HepG2 (cell line): Measurements from ENCODE around the gene SH3PXD2A. TPM values are rescaled to one million over a fixed set of nuclear protein-coding genes. Genes with fewer than 3 reads are reported as not detected.

Source experiments
- ATAC-seq: fragments of 200-7000 bp; cut with Tn5 transposase; 3 replicates; pipeline ENCODE4 v1.9.1; 2020; ENCODE audit warnings: mild to moderate bottlenecking, moderate library complexity
- BruUV-seq: library from RNA; stranded (reverse); fragments of 400-500 nt; replicated peaks from 2 replicates; lab custom pipeline; 2021; lab: Mats Ljungman, UMichigan
- CTCF ChIA-PET: fragments of 300-600 bp; formaldehyde crosslinking; extraction: SDS; loops from one replicate; lab custom pipeline; 2021; ENCODE audit warnings: low total read pairs, inconsistent platforms, low intra/inter-chr PET ratio; lab: Yijun Ruan, JAX
- POLR2A ChIA-PET: fragments of 350-600 bp; sonication (Branson Sonifier 250); formaldehyde crosslinking; loops from one replicate; lab custom pipeline; 2020; ENCODE audit warnings: antibody characterized with exemption, inconsistent platforms; lab: Yijun Ruan, JAX
- DNase-seq: peaks from one replicate; pipeline ENCODE4 v3.0.0-alpha.2; 2015; ENCODE audit warnings: low spot score
- FAIRE-seq: peaks from 3 replicates; lab custom pipeline; 2011; peaks lifted over from hg19 to GRCh38; lab: Jason Lieb, UNC
- H2AFZ ChIP-seq: one replicate; pipeline ENCODE4 v1.6.1; 2011; ENCODE audit warnings: low read length, inconsistent platforms
- H3K27ac ChIP-seq: fragments of 300-600 bp; 3 replicates; pipeline ENCODE4 v1.8.0; 2011; ENCODE audit warnings: mixed run types, mild to moderate bottlenecking, mixed read lengths, low read length, inconsistent platforms; ENCODE audit not compliant: insufficient read depth; ENCODE audit errors: extremely low read length
- H3K27me3 ChIP-seq, 2 experiments: fragments of 200-600 bp in 1 of 2; 2 replicates in 1 of 2; 3 replicates in 1 of 2; pipeline versions ENCODE4 v1.6.0 to v1.8.0; 2011; ENCODE audit warnings: low read length in 2 of 2, mild to moderate bottlenecking in 2 of 2, moderate library complexity in 2 of 2, inconsistent platforms in 1 of 2; ENCODE audit not compliant: insufficient read depth in 2 of 2, control insufficient read depth in 1 of 2
- H3K36me3 ChIP-seq, 2 experiments: fragments of 200-600 bp in 1 of 2; replicated peaks in 1 of 2; 2 replicates in 1 of 2; 3 replicates in 1 of 2; pipeline versions ENCODE4 v1.5.1 to v1.8.0; 2011; ENCODE audit warnings: low read length in 2 of 2, inconsistent platforms in 1 of 2; ENCODE audit not compliant: insufficient read depth in 2 of 2, control insufficient read depth in 1 of 2
- H3K4me1 ChIP-seq: 2 replicates; pipeline ENCODE4 v1.5.1; 2012; ENCODE audit warnings: low read length, inconsistent platforms; ENCODE audit not compliant: insufficient read depth
- H3K4me2 ChIP-seq: 2 replicates; pipeline ENCODE4 v1.6.0; 2011; ENCODE audit warnings: low read depth, low read length, inconsistent platforms
- H3K4me3 ChIP-seq, 3 experiments: fragments of 200-600 bp in 1 of 3; sonication (generic), shearing (Covaris generic) in 1 of 3; replicated peaks in 1 of 3; 2 replicates each; pipeline ENCODE4 v1.5.1; 2011 to 2016; ENCODE audit warnings: low read length in 3 of 3, inconsistent platforms in 2 of 3, low read depth in 2 of 3, mild to moderate bottlenecking in 2 of 3, control low read depth in 1 of 3, mixed read lengths in 1 of 3; ENCODE audit not compliant: insufficient read depth in 1 of 3
- H3K79me2 ChIP-seq: one replicate; pipeline ENCODE4 v1.6.1; 2011; ENCODE audit warnings: low read length, inconsistent platforms; ENCODE audit not compliant: insufficient read depth
- H3K9ac ChIP-seq: 2 replicates; pipeline ENCODE4 v1.6.0; 2011; ENCODE audit warnings: mild to moderate bottlenecking, low read depth, low read length, inconsistent platforms; ENCODE audit not compliant: insufficient read depth
- H3K9me3 ChIP-seq: 2 replicates; pipeline ENCODE4 v1.5.1; 2012; ENCODE audit warnings: mild to moderate bottlenecking, low read length
- H4K20me1 ChIP-seq: 2 replicates; pipeline ENCODE4 v1.6.0; 2011; ENCODE audit warnings: inconsistent platforms, mild to moderate bottlenecking, low read length, moderate library complexity; ENCODE audit not compliant: insufficient read depth
- AHDC1 ChIP-seq: sonication (generic); formaldehyde crosslinking; IDR thresholded peaks from 2 replicates; pipeline ENCODE4 v1.5.1; 2020; ENCODE audit warnings: mild to moderate bottlenecking, missing genetic modification reagents, borderline replicate concordance
- FOXC1 ChIP-seq: sonication (generic); formaldehyde crosslinking; IDR thresholded peaks from 2 replicates; pipeline ENCODE4 v1.8.0; 2022; ENCODE audit warnings: mild to moderate bottlenecking, missing genetic modification reagents, borderline replicate concordance
- JARID2 ChIP-seq: sonication (generic); formaldehyde crosslinking; IDR thresholded peaks from 2 replicates; pipeline ENCODE4 v1.8.1; 2023; ENCODE audit warnings: missing genetic modification reagents, inconsistent platforms; ENCODE audit not compliant: insufficient replicate concordance
- MXD1 ChIP-seq: sonication (generic); formaldehyde crosslinking; IDR thresholded peaks from 2 replicates; pipeline ENCODE4 v1.4.0; 2020; ENCODE audit warnings: mild to moderate bottlenecking, missing genetic modification reagents
- NONO ChIP-seq, 2 experiments: fragments of 450-650 bp in 1 of 2; sonication (generic) in 1 of 2; formaldehyde crosslinking in 1 of 2; IDR thresholded peaks in 1 of 2; conservative IDR thresholded peaks in 1 of 2; 2 replicates each; pipeline versions ENCODE4 v1.6.1 to v1.8.0; 2017 to 2022; ENCODE audit warnings: mild to moderate bottlenecking in 1 of 2, missing genetic modification reagents in 1 of 2, moderate library complexity in 1 of 2
- TSC22D2 ChIP-seq: sonication (generic); formaldehyde crosslinking; IDR thresholded peaks from 2 replicates; pipeline ENCODE4 v1.5.1; 2020; ENCODE audit warnings: missing genetic modification reagents, mild to moderate bottlenecking, borderline replicate concordance
- ZBTB4 ChIP-seq: sonication (generic); formaldehyde crosslinking; IDR thresholded peaks from 2 replicates; pipeline ENCODE4 v1.4.0; 2020; ENCODE audit warnings: missing genetic modification reagents, mild to moderate bottlenecking, borderline replicate concordance
- ZFP37 ChIP-seq: sonication (generic); formaldehyde crosslinking; IDR thresholded peaks from 2 replicates; pipeline ENCODE4 v1.4.0; 2020; ENCODE audit warnings: missing genetic modification reagents, borderline replicate concordance
- ZNF788 ChIP-seq: sonication (generic); formaldehyde crosslinking; IDR thresholded peaks from 2 replicates; pipeline ENCODE4 v1.5.0; 2020; ENCODE audit warnings: mild to moderate bottlenecking, missing genetic modification reagents, borderline replicate concordance
- WGBS: methylation state at CpG from one replicate; pipeline ENCODE4 v1.1.6; 2017; ENCODE audit warnings: low lambda C conversion rate; 5-methylcytosine and 5-hydroxymethylcytosine counted together
- in situ Hi-C: cut with HindIII; loops from 2 replicates; pipeline ENCODE4 v1.10.0; 2017; ENCODE audit warnings: low pct_unique_long_range_greater_than_20kb; ENCODE audit not compliant: extremely low pct_ligation_motif_present
- intact Hi-C: fragments of 100-400 bp; cut with micrococcal nuclease; formaldehyde crosslinking; loops from one replicate; pipeline ENCODE4 v1.10.0; 2022; ENCODE audit not compliant: unreplicated experiment
- polyA plus RNA-seq, 8 experiments: library from polyadenylated mRNA; depleted of rRNA in 3 of 8; stranded (reverse) in 7 of 8; unstranded in 1 of 8; fragments of >200 nt; fragmentation: Illumina TruSeq in 4 of 8; extraction: Trizol in 4 of 8; gene quantifications; 2 replicates each; pipeline versions ENCODE4 v1.2.1 to v1.2.3, GENCODE V29; 2011 to 2016; ENCODE audit warnings: low read depth in 4 of 8, missing spikeins in 1 of 8, mixed read lengths in 1 of 8; ENCODE audit not compliant: insufficient read depth in 1 of 8
- total RNA-seq, 5 experiments: library from RNA; depleted of rRNA; stranded (reverse); fragments of >200 nt; fragmentation: Illumina TruSeq; extraction: Trizol; gene quantifications; 2 replicates each; pipeline ENCODE4 v1.2.3, GENCODE V29; 2016; ENCODE audit warnings: low read depth in 1 of 5
- TF ChIP-seq, protein P1 (sequence below): sonication (generic); formaldehyde crosslinking; IDR thresholded peaks from 2 replicates; pipeline ENCODE4 v1.5.0; 2020; ENCODE audit warnings: missing genetic modification reagents

Gene SH3PXD2A
- total and polyA plus RNA-seq, 2 of the 13 experiments (the other 11 are each of a cell fraction or from before 2014, with no cell fraction given), result 11.1 to 11.3 TPM

GRCh38 chr10:103547391-103547946, 307.9 kb downstream of the SH3PXD2A start:
- no peak overlapping the region for H3K27ac ChIP-seq
- H4K20me1 ChIP-seq, result no peaks in the 10 kb centered on the region
- in situ Hi-C loops, result no loop called here
- H3K9me3 ChIP-seq, result no peaks in the 10 kb centered on the region
- DNase-seq, result no peak
- intact Hi-C loops, result no loop called here
- no peak overlapping the region for H3K9ac ChIP-seq
- 59% methylated on average over 10 of the region's 10 CpGs for WGBS
- CTCF ChIA-PET, result no interaction called here
- H3K4me1 ChIP-seq, result peaks cover 17% of the 10 kb centered on the region
- BruUV-seq, result no TSS peak
- no peak overlapping the region for H2AFZ ChIP-seq
- FAIRE-seq, result no peak
- TF ChIP-seq AHDC1 (CRISPR knock-in tag) (no peak), JARID2 (no peak), FOXC1 (CRISPR knock-in tag) (no peak), MXD1 (no peak), TSC22D2 (no peak), ZBTB4 (no peak), ZFP37 (CRISPR knock-in tag) (no peak), ZNF788 (CRISPR knock-in tag) (no peak), NONO (IDR thresholded peaks at IDR 0.05) (no peak), NONO (CRISPR knock-in tag; conservative IDR thresholded peaks at IDR 0.05) (no peak)
- TF ChIP-seq, protein P1, sequence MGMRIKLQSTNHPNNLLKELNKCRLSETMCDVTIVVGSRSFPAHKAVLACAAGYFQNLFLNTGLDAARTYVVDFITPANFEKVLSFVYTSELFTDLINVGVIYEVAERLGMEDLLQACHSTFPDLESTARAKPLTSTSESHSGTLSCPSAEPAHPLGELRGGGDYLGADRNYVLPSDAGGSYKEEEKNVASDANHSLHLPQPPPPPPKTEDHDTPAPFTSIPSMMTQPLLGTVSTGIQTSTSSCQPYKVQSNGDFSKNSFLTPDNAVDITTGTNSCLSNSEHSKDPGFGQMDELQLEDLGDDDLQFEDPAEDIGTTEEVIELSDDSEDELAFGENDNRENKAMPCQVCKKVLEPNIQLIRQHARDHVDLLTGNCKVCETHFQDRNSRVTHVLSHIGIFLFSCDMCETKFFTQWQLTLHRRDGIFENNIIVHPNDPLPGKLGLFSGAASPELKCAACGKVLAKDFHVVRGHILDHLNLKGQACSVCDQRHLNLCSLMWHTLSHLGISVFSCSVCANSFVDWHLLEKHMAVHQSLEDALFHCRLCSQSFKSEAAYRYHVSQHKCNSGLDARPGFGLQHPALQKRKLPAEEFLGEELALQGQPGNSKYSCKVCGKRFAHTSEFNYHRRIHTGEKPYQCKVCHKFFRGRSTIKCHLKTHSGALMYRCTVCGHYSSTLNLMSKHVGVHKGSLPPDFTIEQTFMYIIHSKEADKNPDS (CRISPR knock-in tag), result no peak
- TF ChIP-seq, all 625 proteins: peak for 0
- Histone ChIP-seq H3K4me2 (no peak overlapping the region), H3K27me3 (peaks cover 5 to 63% of the 10 kb centered on the region in 2 experiments; a peak in 3 of 5 replicates), H3K4me3 (no peak overlapping the region), H3K36me3 (no peaks in the 10 kb centered on the region), H3K79me2 (no peaks in the 10 kb centered on the region)
- no peak; the same call in 2 of the 3 replicates for ATAC-seq
- POLR2A ChIA-PET, result no interaction called here
